A549 (cell line): Measurements from ENCODE around the gene SCUBE1. TPM values are rescaled to one million over a fixed set of nuclear protein-coding genes. Genes with fewer than 3 reads are reported as not detected.

Experiments used
- ATAC-seq, 2 experiments: fragments of 200-7000 bp in 1 of 2; fragments of >200 bp in 1 of 2; cut with Nextera tagmentation in 1 of 2; cut with Tn5 transposase in 1 of 2; 3 replicates each; pipeline versions ENCODE4 v1.8.0 to v1.9.1; 2018 to 2020; ENCODE audit warnings: mild to moderate bottlenecking in 1 of 2, moderate library complexity in 1 of 2
- CTCF ChIA-PET: fragments of 300-600 bp; sonication (Branson Sonifier 250); formaldehyde crosslinking; extraction: SDS; loops from one replicate; lab custom pipeline; 2021; ENCODE audit warnings: antibody characterized with exemption, inconsistent platforms; lab: Yijun Ruan, JAX
- POLR2A ChIA-PET: fragments of 350-600 bp; formaldehyde crosslinking; extraction: SDS; loops from one replicate; lab custom pipeline; 2021; ENCODE audit warnings: antibody characterized with exemption, inconsistent platforms; lab: Yijun Ruan, JAX
- DNase-seq, 2 experiments: peaks; one replicate each; pipeline versions ENCODE4 v3.0.0 to v3.0.0-alpha.2; 2011 to 2016; ENCODE audit warnings: low read depth in 1 of 2, low spot score in 1 of 2
- FAIRE-seq: peaks from 2 replicates; lab custom pipeline; 2011; peaks lifted over from hg19 to GRCh38; lab: Jason Lieb, UNC
- H3K27ac ChIP-seq, 2 experiments: fragments of >200 bp; sonication (Bioruptor Twin); formaldehyde crosslinking; 3 replicates each; pipeline ENCODE4 v1.5.1; 2016 to 2017
- H3K4me1 ChIP-seq: fragments of >200 bp; sonication (Bioruptor Twin); formaldehyde crosslinking; 3 replicates; pipeline ENCODE4 v1.6.1; 2016
- H3K4me2 ChIP-seq: fragments of >200 bp; sonication (Bioruptor Twin); formaldehyde crosslinking; 3 replicates; pipeline ENCODE4 v1.6.1; 2016
- H3K4me3 ChIP-seq: fragments of >200 bp; sonication (Bioruptor Twin); formaldehyde crosslinking; 3 replicates; pipeline ENCODE4 v1.5.1; 2016
- H3K9me3 ChIP-seq: fragments of >200 bp; sonication (Bioruptor Twin); formaldehyde crosslinking; 3 replicates; pipeline ENCODE4 v1.6.1; 2016
- BHLHE40 ChIP-seq: IDR thresholded peaks from 2 replicates; pipeline ENCODE4 v1.6.1; 2012; ENCODE audit warnings: low read depth, low read length, inconsistent platforms
- CBX2 ChIP-seq: fragments of 200-600 bp; sonication (generic); IDR thresholded peaks from 2 replicates; pipeline ENCODE4 v1.6.1; 2016; ENCODE audit warnings: low read depth, mild to moderate bottlenecking, borderline replicate concordance
- FOSL2 ChIP-seq, 2 experiments: fragments of 450-650 bp in 1 of 2; fragments of >200 bp in 1 of 2; sonication (Bioruptor Twin) in 1 of 2; formaldehyde crosslinking; IDR thresholded peaks; 2 replicates each; pipeline versions ENCODE4 v1.5.0 to v1.6.1; 2016 to 2020; ENCODE audit warnings: mild to moderate bottlenecking in 1 of 2, moderate library complexity in 1 of 2
- HOXB13 ChIP-seq: fragments of 250-450 bp; sonication (Bioruptor Pico); IDR thresholded peaks from 2 replicates; pipeline ENCODE4 v1.5.0; 2020; ENCODE audit warnings: low read depth, mild to moderate bottlenecking, moderate library complexity
- JUN ChIP-seq, 2 experiments: fragments of >200 bp; sonication (Bioruptor Twin); formaldehyde crosslinking; IDR thresholded peaks; 2 replicates in 1 of 2; 3 replicates in 1 of 2; pipeline ENCODE4 v1.6.1; 2016 to 2017
- RAD21 ChIP-seq, 2 experiments: fragments of >200 bp in 1 of 2; sonication (Bioruptor Twin) in 1 of 2; formaldehyde crosslinking in 1 of 2; IDR thresholded peaks in 1 of 2; conservative IDR thresholded peaks in 1 of 2; 2 replicates in 1 of 2; 3 replicates in 1 of 2; pipeline ENCODE4 v1.6.1; 2012 to 2018; ENCODE audit warnings: inconsistent platforms in 1 of 2
- ZC3H11A ChIP-seq: fragments of 450-650 bp; IDR thresholded peaks from 2 replicates; pipeline ENCODE4 v1.6.1; 2014; ENCODE audit warnings: antibody characterized with exemption, mild to moderate bottlenecking
- ZNF302 ChIP-seq: fragments of 250-450 bp; sonication (Bioruptor Pico); IDR thresholded peaks from 2 replicates; pipeline ENCODE4 v1.9.0; 2021; ENCODE audit warnings: inconsistent platforms, mild to moderate bottlenecking, moderate library complexity
- WGBS: methylation state at CpG from one replicate; pipeline ENCODE4 v1.1.6; 2017; ENCODE audit errors: missing lambda C conversion rate; 5-methylcytosine and 5-hydroxymethylcytosine counted together
- polyA plus RNA-seq, 4 experiments: library from polyadenylated mRNA; depleted of rRNA in 3 of 4; stranded (reverse); fragments of >200 nt; fragmentation: RNase III in 1 of 4; extraction: RNeasy Plus Mini Kit Qiagen cat#74134 plus additional on column Dnase treatment in 1 of 4; gene quantifications; 2 replicates in 3 of 4; 3 replicates in 1 of 4; pipeline ENCODE4 v1.2.3, GENCODE V29; 2011 to 2017
- TF ChIP-seq, protein P1 (sequence below): fragments of 200-600 bp; sonication (generic); IDR thresholded peaks from 2 replicates; pipeline ENCODE4 v1.6.1; 2016; ENCODE audit warnings: antibody characterized with exemption, mild to moderate bottlenecking, moderate library complexity
- TF ChIP-seq, protein P2 (sequence below): IDR thresholded peaks from 2 replicates; pipeline ENCODE4 v1.6.1; 2012
- TF ChIP-seq, protein P3 (sequence below): fragments of 150-350 bp; IDR thresholded peaks from 2 replicates; pipeline ENCODE4 v1.6.1; 2014; ENCODE audit warnings: low read depth, mild to moderate bottlenecking, low read length
- TF ChIP-seq, protein P4 (sequence below): fragments of 250-450 bp; sonication (Bioruptor Pico); IDR thresholded peaks from 2 replicates; pipeline ENCODE4 v1.5.0; 2020; ENCODE audit warnings: low read depth, mild to moderate bottlenecking, moderate library complexity
- TF ChIP-seq, protein P5 (sequence below): fragments of >200 bp; sonication (Bioruptor Twin); formaldehyde crosslinking; IDR thresholded peaks from 3 replicates; pipeline ENCODE4 v1.6.1; 2016

SCUBE1 gene
- polyA plus RNA-seq, 2 of the 4 experiments (the other 2 are of a cell fraction), result 0.01 to 0.12 TPM

DNA sequence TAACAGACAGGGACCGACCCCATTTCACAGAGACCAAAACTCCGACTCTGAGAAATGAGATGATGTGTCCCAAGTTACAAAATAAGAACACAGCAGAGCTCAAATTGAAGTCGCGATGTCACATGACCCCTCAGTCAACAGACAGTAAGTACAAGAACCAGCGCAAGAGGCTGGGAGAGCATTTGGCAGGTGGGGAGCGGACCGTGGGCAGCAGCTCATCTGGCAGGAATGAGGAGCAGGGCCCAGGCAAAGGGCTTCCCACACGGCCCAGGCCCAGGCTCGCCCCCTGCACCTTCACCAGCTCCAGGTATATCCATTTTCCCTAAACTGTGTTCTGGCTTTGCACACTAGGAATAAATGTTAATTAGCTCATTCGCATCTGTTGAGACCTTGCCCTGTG lies 34.3 kb downstream of the SCUBE1 start (continued):
- TF ChIP-seq, protein P1, sequence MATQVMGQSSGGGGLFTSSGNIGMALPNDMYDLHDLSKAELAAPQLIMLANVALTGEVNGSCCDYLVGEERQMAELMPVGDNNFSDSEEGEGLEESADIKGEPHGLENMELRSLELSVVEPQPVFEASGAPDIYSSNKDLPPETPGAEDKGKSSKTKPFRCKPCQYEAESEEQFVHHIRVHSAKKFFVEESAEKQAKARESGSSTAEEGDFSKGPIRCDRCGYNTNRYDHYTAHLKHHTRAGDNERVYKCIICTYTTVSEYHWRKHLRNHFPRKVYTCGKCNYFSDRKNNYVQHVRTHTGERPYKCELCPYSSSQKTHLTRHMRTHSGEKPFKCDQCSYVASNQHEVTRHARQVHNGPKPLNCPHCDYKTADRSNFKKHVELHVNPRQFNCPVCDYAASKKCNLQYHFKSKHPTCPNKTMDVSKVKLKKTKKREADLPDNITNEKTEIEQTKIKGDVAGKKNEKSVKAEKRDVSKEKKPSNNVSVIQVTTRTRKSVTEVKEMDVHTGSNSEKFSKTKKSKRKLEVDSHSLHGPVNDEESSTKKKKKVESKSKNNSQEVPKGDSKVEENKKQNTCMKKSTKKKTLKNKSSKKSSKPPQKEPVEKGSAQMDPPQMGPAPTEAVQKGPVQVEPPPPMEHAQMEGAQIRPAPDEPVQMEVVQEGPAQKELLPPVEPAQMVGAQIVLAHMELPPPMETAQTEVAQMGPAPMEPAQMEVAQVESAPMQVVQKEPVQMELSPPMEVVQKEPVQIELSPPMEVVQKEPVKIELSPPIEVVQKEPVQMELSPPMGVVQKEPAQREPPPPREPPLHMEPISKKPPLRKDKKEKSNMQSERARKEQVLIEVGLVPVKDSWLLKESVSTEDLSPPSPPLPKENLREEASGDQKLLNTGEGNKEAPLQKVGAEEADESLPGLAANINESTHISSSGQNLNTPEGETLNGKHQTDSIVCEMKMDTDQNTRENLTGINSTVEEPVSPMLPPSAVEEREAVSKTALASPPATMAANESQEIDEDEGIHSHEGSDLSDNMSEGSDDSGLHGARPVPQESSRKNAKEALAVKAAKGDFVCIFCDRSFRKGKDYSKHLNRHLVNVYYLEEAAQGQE, result no peak
- TF ChIP-seq HOXB13 (CRISPR knock-in tag), result no peak
- TF ChIP-seq, protein P2, sequence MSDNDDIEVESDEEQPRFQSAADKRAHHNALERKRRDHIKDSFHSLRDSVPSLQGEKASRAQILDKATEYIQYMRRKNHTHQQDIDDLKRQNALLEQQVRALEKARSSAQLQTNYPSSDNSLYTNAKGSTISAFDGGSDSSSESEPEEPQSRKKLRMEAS, result no peak
- TF ChIP-seq, protein P3, sequence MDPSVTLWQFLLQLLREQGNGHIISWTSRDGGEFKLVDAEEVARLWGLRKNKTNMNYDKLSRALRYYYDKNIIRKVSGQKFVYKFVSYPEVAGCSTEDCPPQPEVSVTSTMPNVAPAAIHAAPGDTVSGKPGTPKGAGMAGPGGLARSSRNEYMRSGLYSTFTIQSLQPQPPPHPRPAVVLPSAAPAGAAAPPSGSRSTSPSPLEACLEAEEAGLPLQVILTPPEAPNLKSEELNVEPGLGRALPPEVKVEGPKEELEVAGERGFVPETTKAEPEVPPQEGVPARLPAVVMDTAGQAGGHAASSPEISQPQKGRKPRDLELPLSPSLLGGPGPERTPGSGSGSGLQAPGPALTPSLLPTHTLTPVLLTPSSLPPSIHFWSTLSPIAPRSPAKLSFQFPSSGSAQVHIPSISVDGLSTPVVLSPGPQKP, result no peak
- no peak for TF ChIP-seq ZNF302
- no peak for TF ChIP-seq JUN (IDR thresholded peaks at IDR 0.05)
- TF ChIP-seq, all 56 proteins: peak for 0

DNA sequence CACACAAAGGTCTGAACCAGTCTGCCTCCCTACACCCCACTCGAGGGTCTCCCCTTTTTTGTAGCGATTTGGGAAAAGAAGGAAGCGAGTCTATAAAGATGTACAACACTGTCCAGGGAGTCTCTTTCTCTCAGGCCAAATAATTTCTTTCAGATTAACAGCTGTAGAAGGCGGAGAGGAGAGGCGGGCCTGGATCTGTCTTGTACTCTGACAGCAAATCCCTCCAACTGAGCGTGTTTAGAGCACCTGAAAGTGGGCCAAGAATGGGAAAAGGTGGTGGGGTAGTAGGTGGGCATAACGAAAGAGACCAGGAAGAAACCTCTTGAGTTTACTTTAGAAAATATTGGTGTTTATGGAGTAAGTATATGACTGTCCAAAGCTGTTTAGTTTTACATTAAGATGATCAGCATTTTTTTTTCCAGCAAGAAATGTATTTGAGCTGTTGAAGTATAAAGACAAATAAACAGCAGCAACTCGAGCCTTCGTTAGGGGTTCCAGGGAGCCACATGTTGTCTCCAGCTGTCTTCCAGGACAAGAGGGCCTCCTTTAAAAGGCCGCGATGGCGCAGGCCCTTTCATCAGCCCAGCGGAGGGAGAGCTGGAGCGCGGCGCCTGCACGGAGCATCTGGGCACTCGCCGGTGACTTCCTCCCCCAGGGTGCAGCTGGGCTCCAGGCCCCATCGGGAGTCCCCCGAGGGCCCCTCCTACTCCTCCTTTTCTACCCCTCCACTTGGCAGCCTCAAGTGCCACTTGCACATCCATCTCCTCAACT lies 34.9 kb downstream of the SCUBE1 start:
- H3K9me3 ChIP-seq, result no peaks in the 10 kb centered on the region
- H3K27ac ChIP-seq, result no peak overlapping the region
- POLR2A ChIA-PET, result no interaction called here
- no peak for FAIRE-seq
- CTCF ChIA-PET, result interaction anchor here (1.1 kb wide), 1 partner anchor 35 kb away, joined by 3 read pairs; no protein-coding TSS in a partner anchor
- TF ChIP-seq RAD21 (conservative IDR thresholded peaks at IDR 0.05 in 1 of 2, IDR thresholded peaks at IDR 0.05 in 1 of 2), result no peak
- TF ChIP-seq, protein P2, result no peak
- H3K4me3 ChIP-seq, result no peak overlapping the region
- WGBS, result 65% methylated on average over 21 of the region's 21 CpGs
- no peak overlapping the region for H3K4me2 ChIP-seq
- DNase-seq, result no peak
- ATAC-seq, result no peak
- no peaks in the 10 kb centered on the region for H3K4me1 ChIP-seq

DNA sequence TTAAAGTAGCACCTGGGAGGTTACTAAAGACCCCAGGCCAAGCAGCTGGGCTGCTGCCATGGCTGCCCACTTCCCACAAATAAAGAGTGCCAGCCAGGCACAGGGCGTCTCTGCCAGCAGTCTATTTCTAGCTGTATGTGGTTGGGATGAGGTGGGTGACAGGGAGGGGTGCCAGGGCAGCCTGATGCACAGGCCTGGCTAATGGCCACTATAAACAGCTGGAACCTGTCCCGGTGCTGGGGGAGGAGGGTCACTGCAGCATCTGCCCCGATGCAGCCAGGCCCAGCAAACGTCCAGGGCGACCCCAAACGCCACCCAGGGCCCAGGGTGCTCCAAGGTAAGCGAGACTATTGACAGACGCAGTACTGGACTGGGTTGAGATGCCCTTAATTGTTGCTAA lies 37.4 kb downstream of the SCUBE1 start:
- CTCF ChIA-PET, result interaction anchor here (0.7 to 1.1 kb wide), 2 partner anchors 31 to 40 kb away, joined by 3 to 4 read pairs; no protein-coding TSS in a partner anchor

DNA sequence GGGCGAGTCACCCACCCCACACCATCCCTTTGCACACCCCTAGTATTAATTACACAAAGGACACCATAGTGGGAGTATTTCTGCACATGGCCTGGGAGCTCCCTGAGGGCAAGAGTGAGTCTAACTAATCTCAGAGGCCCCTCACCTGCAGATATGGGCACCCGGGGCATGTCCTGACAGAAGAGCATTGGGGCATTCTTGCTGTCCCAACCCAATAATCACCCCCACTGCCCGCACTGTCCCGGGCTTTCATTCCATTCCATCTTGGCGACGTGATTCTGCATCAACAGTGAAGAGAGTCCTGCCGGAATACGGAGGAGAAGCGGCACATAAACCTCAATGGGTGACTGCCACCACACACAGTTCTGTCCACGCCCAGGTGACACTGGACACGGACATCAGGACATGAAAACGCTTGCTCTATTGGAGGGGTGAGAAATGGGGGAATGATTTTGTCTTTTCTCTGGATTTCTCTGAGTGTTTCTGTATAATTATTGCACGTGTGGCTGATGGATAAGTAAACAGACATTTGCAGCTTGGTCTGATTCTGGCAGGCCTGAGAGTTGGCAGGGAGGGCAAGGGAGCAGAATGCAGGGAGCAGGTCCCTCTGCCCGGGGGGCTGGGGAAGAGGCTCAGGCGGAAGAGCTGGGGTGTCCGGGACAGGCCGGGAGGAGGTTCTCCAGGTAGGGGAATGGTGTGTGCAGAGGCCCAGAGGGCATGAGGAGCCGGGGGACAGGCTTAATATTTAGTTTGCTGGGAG lies 38.2 kb downstream of the SCUBE1 start:
- WGBS, result 66% methylated on average over 18 of the region's 18 CpGs
- ATAC-seq, result no peak
- no peak overlapping the region for H3K4me2 ChIP-seq
- H3K4me1 ChIP-seq, result no peaks in the 10 kb centered on the region
- H3K9me3 ChIP-seq, result no peaks in the 10 kb centered on the region
- POLR2A ChIA-PET, result no interaction called here
- FAIRE-seq, result no peak
- no peak overlapping the region for H3K27ac ChIP-seq
- no peak for DNase-seq
- CTCF ChIA-PET, result interaction anchor here (1.1 to 1.7 kb wide), 3 partner anchors 30 to 41 kb away, joined by 4 to 6 read pairs (median 4); no protein-coding TSS in a partner anchor
- TF ChIP-seq, protein P4, sequence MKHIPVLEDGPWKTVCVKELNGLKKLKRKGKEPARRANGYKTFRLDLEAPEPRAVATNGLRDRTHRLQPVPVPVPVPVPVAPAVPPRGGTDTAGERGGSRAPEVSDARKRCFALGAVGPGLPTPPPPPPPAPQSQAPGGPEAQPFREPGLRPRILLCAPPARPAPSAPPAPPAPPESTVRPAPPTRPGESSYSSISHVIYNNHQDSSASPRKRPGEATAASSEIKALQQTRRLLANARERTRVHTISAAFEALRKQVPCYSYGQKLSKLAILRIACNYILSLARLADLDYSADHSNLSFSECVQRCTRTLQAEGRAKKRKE (CRISPR knock-in tag), result no peak
- TF ChIP-seq FOSL2 (IDR thresholded peaks at IDR 0.05) (no peak), FOSL2 (CRISPR knock-in tag; IDR thresholded peaks at IDR 0.05) (no peak), CBX2 (no peak), BHLHE40 (no peak)
- TF ChIP-seq, protein P5, sequence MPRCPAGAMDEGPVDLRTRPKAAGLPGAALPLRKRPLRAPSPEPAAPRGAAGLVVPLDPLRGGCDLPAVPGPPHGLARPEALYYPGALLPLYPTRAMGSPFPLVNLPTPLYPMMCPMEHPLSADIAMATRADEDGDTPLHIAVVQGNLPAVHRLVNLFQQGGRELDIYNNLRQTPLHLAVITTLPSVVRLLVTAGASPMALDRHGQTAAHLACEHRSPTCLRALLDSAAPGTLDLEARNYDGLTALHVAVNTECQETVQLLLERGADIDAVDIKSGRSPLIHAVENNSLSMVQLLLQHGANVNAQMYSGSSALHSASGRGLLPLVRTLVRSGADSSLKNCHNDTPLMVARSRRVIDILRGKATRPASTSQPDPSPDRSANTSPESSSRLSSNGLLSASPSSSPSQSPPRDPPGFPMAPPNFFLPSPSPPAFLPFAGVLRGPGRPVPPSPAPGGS, result no peak
- H3K4me3 ChIP-seq, result no peak overlapping the region

More for the DNA sequence above, 37.4 kb downstream of the SCUBE1 start:
- ATAC-seq (no peak), FAIRE-seq (no peak), DNase-seq (no peak)
- Histone ChIP-seq H3K4me2 (no peak overlapping the region), H3K4me1 (no peaks in the 10 kb centered on the region), H3K9me3 (no peaks in the 10 kb centered on the region), H3K4me3 (no peak overlapping the region), H3K27ac (no peak overlapping the region)
- POLR2A ChIA-PET, result no interaction called here
- no peak for TF ChIP-seq ZC3H11A
- WGBS, result 90% methylated on average over 2 of the region's 8 CpGs
